SU-DHL-6 (cell line): ENCODE measurements around the gene ANK3.

Source experiments
- H2AFZ ChIP-seq: fragments of 200-600 bp; sonication (generic); 2 replicates; pipeline ENCODE4 v1.6.1; 2014; ENCODE audit warnings: low read depth, mild to moderate bottlenecking, moderate library complexity, mixed read lengths, antibody characterized with exemption, low read length; ENCODE audit not compliant: severe bottlenecking
- H3F3A ChIP-seq: fragments of 200-600 bp; shearing (Covaris generic); 2 replicates; pipeline ENCODE4 v1.6.0; 2016; ENCODE audit warnings: antibody characterized with exemption, mild to moderate bottlenecking; ENCODE audit not compliant: insufficient read depth
- H3K27ac ChIP-seq: fragments of 200-600 bp; sonication (generic); 2 replicates; pipeline ENCODE4 v1.5.1; 2016; ENCODE audit warnings: low read depth, mild to moderate bottlenecking, low read length, moderate library complexity, mixed read lengths
- H3K27me3 ChIP-seq: fragments of 200-600 bp; sonication (generic), shearing (Covaris generic); 2 replicates; pipeline ENCODE4 v1.6.0; 2014; ENCODE audit warnings: mild to moderate bottlenecking, low read length
- H3K36me3 ChIP-seq: fragments of 200-600 bp; sonication (generic); 2 replicates; pipeline ENCODE4 v1.6.1; 2014; ENCODE audit warnings: mild to moderate bottlenecking, low read length, mixed read lengths
- H3K4me2 ChIP-seq: fragments of 300-600, 200-600 bp; shearing (Covaris generic), sonication (generic); 2 replicates; pipeline ENCODE4 v1.6.0; 2014; ENCODE audit warnings: low read length, low read depth, mild to moderate bottlenecking; ENCODE audit not compliant: poor library complexity, severe bottlenecking
- H3K4me3 ChIP-seq: fragments of 200-600 bp; sonication (generic); 2 replicates; pipeline ENCODE4 v1.5.1; 2014; ENCODE audit warnings: antibody characterized with exemption, low read length, mild to moderate bottlenecking, mixed read lengths; ENCODE audit not compliant: insufficient read depth, poor library complexity, severe bottlenecking
- H3K79me2 ChIP-seq: fragments of 200-600 bp; sonication (generic); 2 replicates; pipeline ENCODE4 v1.6.1; 2014; ENCODE audit warnings: mild to moderate bottlenecking, low read length, moderate library complexity; ENCODE audit not compliant: insufficient read depth
- H3K9ac ChIP-seq: fragments of 200-600 bp; sonication (generic); 2 replicates; pipeline ENCODE4 v1.7.0; 2014; ENCODE audit warnings: mild to moderate bottlenecking, low read length
- H3K9me2 ChIP-seq: fragments of 200-600 bp; sonication (generic); replicated peaks from 2 replicates; pipeline ENCODE4 v1.6.1; 2014; ENCODE audit warnings: low read length; ENCODE audit not compliant: insufficient read depth
- H3K9me3 ChIP-seq: fragments of 200-600 bp; sonication (generic); 2 replicates; pipeline ENCODE4 v1.6.1; 2014; ENCODE audit warnings: low read length, mixed read lengths; ENCODE audit not compliant: insufficient read depth
- H4K20me1 ChIP-seq: fragments of 200-600 bp; sonication (generic); 2 replicates; pipeline ENCODE4 v1.6.1; 2014; ENCODE audit warnings: low read depth, mild to moderate bottlenecking, antibody characterized with exemption, low read length, moderate library complexity, mixed read lengths
- EZH2phosphoT487 ChIP-seq: fragments of 200-600 bp; sonication (generic), shearing (Covaris generic); conservative IDR thresholded peaks from 2 replicates; pipeline ENCODE4 v1.6.1; 2018; ENCODE audit warnings: mild to moderate bottlenecking, antibody characterized with exemption, low read length, moderate library complexity, mixed read lengths
- TF ChIP-seq, protein P1 (sequence below): fragments of 200-600 bp; sonication (generic); IDR thresholded peaks from one replicate; pipeline ENCODE4 v1.5.1; 2017; ENCODE audit warnings: antibody characterized with exemption, mild to moderate bottlenecking, low read length, moderate library complexity; ENCODE audit not compliant: insufficient read depth, poor library complexity, severe bottlenecking

ANK3 gene

DNA sequence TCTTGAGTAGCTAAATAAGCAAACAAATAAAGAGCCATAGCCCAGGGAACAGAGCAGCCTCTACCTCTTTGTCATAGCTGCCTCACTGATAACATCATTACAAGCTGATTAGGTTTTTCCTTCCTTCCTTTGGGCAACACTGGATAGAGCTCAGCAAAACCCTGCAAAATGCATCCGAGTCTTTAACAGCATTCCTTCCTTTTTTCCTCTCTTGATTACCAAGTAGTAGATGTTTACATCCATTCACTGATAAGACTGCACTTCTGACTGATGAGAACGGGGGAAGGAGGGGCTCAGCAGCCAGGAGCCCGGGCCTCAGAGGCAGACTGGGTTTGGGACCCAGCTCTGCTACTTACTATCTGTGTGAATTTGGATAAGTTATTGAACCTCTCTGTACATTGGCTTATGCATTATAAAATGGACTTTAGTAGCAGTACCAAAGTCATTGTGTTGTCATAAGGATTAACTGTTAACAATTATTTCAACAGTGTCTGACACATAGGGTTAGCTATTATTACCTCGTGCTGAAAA is 214.2 kb downstream of the ANK3 start:
- Histone ChIP-seq H3K27ac (no peak overlapping the region), H3K36me3 (peaks cover 12% of the 10 kb centered on the region; the same call in 1 of the 2 replicates), H3K27me3 (no peaks in the 10 kb centered on the region), H2AFZ (no peak overlapping the region), H3K9ac (no peak overlapping the region), H4K20me1 (no peaks in the 10 kb centered on the region), H3K79me2 (no peaks in the 10 kb centered on the region), H3K4me2 (no peak overlapping the region), H3K4me3 (no peak overlapping the region), H3K9me3 (no peaks in the 10 kb centered on the region), H3K9me2 (no peaks in the 10 kb centered on the region), H3F3A (no peaks in the 10 kb centered on the region)
- TF ChIP-seq, protein P1, sequence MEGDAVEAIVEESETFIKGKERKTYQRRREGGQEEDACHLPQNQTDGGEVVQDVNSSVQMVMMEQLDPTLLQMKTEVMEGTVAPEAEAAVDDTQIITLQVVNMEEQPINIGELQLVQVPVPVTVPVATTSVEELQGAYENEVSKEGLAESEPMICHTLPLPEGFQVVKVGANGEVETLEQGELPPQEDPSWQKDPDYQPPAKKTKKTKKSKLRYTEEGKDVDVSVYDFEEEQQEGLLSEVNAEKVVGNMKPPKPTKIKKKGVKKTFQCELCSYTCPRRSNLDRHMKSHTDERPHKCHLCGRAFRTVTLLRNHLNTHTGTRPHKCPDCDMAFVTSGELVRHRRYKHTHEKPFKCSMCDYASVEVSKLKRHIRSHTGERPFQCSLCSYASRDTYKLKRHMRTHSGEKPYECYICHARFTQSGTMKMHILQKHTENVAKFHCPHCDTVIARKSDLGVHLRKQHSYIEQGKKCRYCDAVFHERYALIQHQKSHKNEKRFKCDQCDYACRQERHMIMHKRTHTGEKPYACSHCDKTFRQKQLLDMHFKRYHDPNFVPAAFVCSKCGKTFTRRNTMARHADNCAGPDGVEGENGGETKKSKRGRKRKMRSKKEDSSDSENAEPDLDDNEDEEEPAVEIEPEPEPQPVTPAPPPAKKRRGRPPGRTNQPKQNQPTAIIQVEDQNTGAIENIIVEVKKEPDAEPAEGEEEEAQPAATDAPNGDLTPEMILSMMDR, result no peak
- no peak for TF ChIP-seq EZH2phosphoT487

DNA sequence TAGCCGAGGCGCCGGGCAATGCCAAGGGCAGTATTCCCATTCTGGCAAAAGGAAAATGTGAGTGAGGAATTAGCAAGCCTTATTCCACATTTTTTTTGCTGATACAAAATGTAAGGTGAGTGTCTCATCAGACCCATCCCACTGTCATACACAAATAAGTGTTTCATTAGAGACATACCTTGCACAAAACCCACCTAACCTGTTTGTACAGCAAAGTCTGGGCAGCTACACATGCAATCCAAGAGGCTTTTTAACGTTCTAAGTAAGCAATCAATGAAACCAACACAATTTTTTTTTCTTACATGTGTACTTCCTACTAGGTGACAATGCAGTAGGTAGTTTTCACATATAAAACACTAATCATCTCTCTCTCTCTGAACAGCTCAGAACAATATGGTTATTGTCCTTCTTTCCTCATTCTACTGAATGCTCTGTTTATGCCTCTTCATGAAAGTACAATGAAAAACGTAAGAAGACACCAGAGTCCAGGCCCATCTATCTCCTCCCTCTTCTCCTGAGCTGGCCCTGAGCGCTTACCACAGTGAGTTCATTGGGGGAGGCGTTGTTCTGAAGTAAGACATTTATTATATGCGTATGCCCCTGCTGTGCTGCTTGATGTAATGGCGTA is 217.2 kb downstream of the ANK3 start:
- Histone ChIP-seq H3K9me2 (no peaks in the 10 kb centered on the region), H3K27me3 (no peaks in the 10 kb centered on the region), H3K4me3 (no peak overlapping the region), H3K9ac (no peak overlapping the region), H4K20me1 (no peaks in the 10 kb centered on the region), H3K27ac (no peak overlapping the region), H3K9me3 (no peaks in the 10 kb centered on the region), H3K36me3 (peaks cover 17% of the 10 kb centered on the region), H3K79me2 (no peaks in the 10 kb centered on the region), H3K4me2 (no peak overlapping the region), H3F3A (no peaks in the 10 kb centered on the region), H2AFZ (no peak overlapping the region)
- TF ChIP-seq, protein P1, result no peak
- TF ChIP-seq EZH2phosphoT487, result no peak

DNA sequence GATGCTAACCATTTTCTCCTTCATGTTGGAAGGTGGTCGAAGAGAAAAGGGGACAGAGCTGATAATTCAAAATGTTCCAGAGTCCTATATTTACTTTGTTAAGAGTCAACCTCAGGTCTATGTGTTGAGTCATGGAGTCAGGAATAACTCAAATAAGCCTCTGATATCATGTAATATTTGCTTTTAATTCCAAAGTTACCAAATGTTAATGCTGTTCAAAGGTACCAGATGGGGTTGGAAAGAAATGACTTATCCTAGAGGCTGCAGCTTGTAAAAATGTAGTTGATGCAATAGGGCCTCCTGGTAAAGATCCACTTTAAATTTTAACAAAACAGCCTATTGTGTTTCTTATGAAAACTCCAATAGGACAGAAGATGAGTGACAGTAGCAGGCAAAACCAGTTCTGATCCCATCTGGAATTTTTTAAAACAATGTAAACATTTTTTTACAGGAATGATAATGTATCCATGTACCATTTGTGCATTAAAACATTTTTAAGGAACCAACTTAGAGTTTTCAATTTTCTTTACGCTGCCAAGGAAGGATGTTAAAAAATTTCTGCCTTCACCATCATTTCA is 218.2 kb downstream of the ANK3 start:
- TF ChIP-seq, protein P1, result no peak
- no peak for TF ChIP-seq EZH2phosphoT487
- H3K27me3 ChIP-seq, result no peaks in the 10 kb centered on the region
- no peak overlapping the region for H3K27ac ChIP-seq
- H3K4me3 ChIP-seq, result no peak overlapping the region
- H3F3A ChIP-seq, result 0 out of 2 replicates have a peak, but pooled peaks cover 1% of the 10 kb centered on the region
- peaks cover 17% of the 10 kb centered on the region for H3K36me3 ChIP-seq
- no peaks in the 10 kb centered on the region for H4K20me1 ChIP-seq
- H3K9me3 ChIP-seq, result no peaks in the 10 kb centered on the region
- H3K9me2 ChIP-seq, result no peaks in the 10 kb centered on the region
- H3K9ac ChIP-seq, result no peak overlapping the region
- H3K4me2 ChIP-seq, result no peak overlapping the region
- no peak overlapping the region for H2AFZ ChIP-seq
- H3K79me2 ChIP-seq, result no peaks in the 10 kb centered on the region
